GM10266 (cell line): ENCODE measurements around the gene SULT4A1.

Experiments
- DNase-seq: peaks from one replicate; pipeline ENCODE4 v3.0.0; 2012; ENCODE audit errors: extremely low spot score
- TF ChIP-seq, protein P1 (sequence below): IDR thresholded peaks from 2 replicates; pipeline ENCODE4 v1.5.1; 2012; ENCODE audit warnings: mild to moderate bottlenecking, low read depth; ENCODE audit not compliant: control insufficient read depth, insufficient read depth; ENCODE audit errors: missing control alignments

The SULT4A1 gene

DNA sequence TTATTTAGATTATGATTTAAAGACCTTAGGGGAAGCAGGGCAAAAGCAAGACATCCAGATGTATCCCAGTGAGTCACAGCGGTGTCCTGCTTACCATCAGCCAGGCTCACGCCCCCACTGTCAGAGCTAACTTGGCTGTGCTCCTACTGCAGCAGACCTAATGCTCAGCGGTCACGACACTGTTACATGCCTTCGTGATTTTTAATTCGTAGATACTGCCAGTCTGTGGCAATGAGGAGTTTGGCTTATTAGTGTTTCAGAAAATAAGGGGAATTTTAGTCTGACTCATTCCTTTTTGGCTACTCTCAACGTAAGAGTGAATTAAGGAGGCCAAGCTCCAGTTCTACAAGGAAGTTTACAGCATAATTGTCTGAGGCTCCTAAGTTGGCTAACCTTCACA is 72.9 kb downstream of the SULT4A1 start:
- no peak for DNase-seq
- TF ChIP-seq, protein P1, sequence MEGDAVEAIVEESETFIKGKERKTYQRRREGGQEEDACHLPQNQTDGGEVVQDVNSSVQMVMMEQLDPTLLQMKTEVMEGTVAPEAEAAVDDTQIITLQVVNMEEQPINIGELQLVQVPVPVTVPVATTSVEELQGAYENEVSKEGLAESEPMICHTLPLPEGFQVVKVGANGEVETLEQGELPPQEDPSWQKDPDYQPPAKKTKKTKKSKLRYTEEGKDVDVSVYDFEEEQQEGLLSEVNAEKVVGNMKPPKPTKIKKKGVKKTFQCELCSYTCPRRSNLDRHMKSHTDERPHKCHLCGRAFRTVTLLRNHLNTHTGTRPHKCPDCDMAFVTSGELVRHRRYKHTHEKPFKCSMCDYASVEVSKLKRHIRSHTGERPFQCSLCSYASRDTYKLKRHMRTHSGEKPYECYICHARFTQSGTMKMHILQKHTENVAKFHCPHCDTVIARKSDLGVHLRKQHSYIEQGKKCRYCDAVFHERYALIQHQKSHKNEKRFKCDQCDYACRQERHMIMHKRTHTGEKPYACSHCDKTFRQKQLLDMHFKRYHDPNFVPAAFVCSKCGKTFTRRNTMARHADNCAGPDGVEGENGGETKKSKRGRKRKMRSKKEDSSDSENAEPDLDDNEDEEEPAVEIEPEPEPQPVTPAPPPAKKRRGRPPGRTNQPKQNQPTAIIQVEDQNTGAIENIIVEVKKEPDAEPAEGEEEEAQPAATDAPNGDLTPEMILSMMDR: no peak

DNA sequence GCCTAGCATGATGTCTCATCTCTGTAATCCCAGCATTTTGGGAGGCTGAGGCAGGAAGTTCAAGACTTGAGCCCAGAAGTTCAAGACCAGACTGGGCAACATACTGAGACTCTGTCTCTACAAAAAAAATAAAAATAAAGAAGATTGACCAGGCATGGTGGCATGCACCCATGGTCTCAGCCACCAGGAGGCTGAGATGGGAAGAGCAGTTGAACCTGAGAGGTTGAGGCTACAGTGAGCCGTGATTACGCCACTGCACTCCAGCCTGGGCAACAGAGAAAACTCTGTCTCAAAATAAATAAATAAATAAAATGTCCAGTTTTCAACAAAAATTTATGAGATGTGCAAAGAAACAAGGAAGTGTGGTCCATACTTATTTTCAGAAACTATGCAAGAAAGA is 78.5 kb downstream of the SULT4A1 start:
- TF ChIP-seq, protein P1: no peak
- no peak for DNase-seq

DNA sequence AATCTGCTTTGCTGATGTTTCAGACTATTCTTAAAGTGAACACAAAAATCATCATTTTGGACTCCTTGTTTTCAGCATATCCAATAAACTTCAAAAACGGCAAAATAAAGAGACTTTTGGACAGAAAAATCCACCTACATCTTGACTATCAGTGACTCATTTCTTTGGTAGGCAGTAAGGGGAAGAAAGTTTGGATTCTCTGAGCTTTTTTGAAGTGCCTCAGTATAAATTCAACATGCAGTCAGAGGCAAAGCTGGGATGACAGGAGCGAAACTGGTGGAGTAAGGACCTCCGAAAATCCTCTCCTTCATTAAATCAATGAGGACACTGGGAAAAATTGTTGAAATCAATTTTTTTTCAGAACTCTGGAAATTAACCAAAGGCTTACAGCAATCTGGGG is 79.9 kb downstream of the SULT4A1 start:
- DNase-seq: no peak
- TF ChIP-seq, protein P1: no peak

DNA sequence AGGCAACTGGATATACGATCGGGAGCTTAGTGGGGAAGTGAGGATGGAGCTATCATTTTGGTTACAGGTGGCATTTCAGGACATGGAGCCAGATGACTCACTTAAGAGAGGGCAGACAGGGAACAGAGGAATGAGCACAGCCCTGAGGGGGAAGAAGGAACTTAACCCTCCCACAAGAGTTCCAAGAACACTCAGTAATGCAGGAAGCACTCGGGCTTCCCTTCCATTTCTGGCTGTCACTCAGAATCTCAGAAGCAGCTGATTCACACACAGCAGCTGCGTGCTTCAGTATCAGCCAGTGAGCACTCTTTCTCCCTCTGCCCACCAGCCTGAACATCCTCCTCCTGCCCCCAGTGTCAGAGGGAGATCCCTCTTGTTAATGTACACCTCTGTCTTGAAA is 85.0 kb downstream of the SULT4A1 start:
- TF ChIP-seq, protein P1: no peak
- DNase-seq: no peak

DNA sequence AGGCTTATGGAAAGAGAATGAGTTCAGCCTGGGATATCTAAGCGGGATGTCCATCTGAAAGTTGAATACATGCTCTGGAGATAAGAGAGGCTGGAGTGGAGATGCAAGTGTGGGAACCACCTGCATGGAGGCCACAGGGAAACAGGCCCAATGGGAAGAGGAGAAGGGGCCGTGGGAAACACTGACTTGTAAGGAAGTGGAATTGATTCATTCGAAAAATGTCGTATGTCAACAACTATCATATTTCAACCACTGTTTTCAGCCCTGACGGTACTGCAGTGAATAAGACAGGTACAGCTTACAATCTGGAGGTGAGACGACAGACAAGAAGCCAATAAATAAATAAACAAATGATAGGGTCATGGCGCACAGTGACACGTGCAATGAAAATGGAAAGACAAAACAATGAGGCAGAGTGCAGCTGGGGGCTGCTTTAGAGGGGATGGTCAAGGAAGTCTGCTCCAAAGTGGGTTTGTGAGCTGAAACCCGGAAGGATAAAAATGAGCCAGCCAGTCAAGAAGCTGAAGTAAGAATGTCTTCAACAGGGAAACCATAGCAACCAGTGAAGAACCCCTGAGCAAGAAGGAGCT is 86.1 kb downstream of the SULT4A1 start:
- TF ChIP-seq, protein P1: no peak
- DNase-seq: no peak
